GM13976 (cell line): ENCODE measurements around the gene CHPF.
A peak's percentile ranks its signal among the peaks of the same experiment; 100 is the strongest.

Experiments
- DNase-seq: peaks from one replicate; pipeline ENCODE4 v3.0.0; 2012; ENCODE audit warnings: low spot score
- in situ Hi-C: fragments of 300-500 bp; cut with MboI; formaldehyde crosslinking; loops from one replicate; pipeline ENCODE4 v1.12.0; 2022; ENCODE audit warnings: low sequenced_read_pairs, mixed read lengths, inconsistent platforms; ENCODE audit not compliant: unreplicated experiment
- TF ChIP-seq, protein P1 (sequence below): IDR thresholded peaks from 2 replicates; pipeline ENCODE4 v1.5.1; 2012; ENCODE audit warnings: borderline replicate concordance, mild to moderate bottlenecking; ENCODE audit not compliant: insufficient read depth; ENCODE audit errors: extremely low read depth, missing control alignments, control extremely low read depth

Gene CHPF

DNA sequence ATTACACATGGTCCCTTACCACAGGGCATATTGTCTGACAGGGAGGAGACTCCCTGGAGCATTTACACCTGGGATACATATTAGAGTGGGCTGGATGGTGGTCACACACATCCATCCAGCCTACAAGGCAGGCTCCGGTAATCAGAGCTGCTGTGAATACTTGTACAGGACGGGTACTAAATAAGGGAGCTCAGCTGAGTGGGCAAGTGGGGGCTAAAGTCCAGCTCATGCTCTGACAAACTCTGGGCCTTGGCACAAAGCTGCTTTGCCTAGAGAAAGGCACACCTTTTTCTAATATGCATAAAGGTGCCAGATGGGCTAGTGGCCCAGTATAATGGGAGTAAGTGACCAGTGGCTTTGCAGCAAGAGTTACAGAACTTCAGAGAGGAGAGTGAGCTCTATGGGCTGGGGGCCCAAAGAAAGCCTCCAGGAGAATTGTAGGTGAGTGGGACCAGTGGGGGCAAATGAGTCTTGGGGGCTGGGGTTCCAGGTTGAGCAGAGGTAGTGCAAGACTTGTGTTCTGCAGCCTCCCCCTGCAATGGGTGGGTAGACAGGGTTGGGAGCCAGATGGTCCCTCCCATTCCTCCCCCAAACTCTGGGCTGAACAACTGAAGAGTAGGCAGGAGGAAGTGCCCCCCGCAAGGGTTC lies 1.8 kb upstream of the CHPF start:
- in situ Hi-C loops: no loop called here
- TF ChIP-seq, protein P1, sequence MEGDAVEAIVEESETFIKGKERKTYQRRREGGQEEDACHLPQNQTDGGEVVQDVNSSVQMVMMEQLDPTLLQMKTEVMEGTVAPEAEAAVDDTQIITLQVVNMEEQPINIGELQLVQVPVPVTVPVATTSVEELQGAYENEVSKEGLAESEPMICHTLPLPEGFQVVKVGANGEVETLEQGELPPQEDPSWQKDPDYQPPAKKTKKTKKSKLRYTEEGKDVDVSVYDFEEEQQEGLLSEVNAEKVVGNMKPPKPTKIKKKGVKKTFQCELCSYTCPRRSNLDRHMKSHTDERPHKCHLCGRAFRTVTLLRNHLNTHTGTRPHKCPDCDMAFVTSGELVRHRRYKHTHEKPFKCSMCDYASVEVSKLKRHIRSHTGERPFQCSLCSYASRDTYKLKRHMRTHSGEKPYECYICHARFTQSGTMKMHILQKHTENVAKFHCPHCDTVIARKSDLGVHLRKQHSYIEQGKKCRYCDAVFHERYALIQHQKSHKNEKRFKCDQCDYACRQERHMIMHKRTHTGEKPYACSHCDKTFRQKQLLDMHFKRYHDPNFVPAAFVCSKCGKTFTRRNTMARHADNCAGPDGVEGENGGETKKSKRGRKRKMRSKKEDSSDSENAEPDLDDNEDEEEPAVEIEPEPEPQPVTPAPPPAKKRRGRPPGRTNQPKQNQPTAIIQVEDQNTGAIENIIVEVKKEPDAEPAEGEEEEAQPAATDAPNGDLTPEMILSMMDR: no peak

DNA sequence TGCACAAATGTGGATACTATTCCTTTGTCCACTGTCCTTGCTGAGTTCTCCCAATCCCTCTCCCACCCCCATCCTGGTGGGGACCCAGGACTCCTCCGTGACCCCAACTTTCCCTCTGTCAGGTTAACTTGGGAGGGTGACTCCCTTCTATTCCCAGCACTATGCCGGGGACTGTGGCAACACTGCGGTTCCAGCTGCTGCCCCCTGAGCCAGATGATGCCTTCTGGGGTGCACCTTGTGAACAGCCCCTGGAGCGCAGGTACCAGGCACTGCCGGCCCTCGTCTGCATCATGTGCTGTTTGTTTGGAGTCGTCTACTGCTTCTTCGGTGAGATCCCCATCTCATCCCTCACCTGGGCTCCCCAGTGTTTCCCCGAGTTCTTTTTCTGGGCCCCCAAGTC lies 958 bp upstream of the CHPF start:
- no peak for DNase-seq
- in situ Hi-C loops: no loop called here
- TF ChIP-seq, protein P1: no peak

More for the DNA sequence above, 1.8 kb upstream of the CHPF start:
- DNase-seq: no peak

DNA sequence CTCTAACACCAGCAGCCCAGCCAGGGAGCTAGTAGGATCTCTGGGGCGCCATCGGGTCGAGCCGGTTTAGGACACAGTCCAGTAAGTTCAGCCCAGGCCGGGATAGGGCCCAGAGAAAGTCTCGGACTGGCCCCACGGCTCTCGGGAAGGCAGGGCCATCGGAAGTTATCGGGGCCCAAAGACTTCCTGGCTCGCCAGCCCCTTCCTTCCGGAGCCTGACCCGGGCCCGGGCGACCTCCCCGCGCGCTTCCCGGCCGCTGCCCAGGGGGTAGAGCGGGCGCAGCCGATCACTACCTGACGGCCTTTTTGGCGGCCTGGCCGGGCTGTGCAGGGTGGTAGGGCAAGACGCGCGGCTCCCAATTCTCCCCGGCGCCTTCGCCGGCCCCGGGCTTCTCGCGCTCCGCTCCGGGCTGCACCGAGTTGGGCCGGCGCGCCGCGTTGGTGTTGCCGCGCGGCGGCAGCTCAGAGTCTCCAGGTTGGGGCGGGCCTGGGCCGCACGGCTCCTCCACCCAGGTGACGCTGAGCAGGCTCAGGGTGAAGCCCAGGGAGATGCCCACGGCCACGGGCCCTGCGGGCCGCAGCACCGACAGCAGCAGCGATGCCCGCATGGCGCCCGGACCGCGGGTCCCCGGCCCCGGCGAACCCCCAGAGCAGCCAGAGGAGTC lies 546 bp downstream of the CHPF start:
- TF ChIP-seq, protein P1: peak; percentile 26
- in situ Hi-C loops: no loop called here

DNA sequence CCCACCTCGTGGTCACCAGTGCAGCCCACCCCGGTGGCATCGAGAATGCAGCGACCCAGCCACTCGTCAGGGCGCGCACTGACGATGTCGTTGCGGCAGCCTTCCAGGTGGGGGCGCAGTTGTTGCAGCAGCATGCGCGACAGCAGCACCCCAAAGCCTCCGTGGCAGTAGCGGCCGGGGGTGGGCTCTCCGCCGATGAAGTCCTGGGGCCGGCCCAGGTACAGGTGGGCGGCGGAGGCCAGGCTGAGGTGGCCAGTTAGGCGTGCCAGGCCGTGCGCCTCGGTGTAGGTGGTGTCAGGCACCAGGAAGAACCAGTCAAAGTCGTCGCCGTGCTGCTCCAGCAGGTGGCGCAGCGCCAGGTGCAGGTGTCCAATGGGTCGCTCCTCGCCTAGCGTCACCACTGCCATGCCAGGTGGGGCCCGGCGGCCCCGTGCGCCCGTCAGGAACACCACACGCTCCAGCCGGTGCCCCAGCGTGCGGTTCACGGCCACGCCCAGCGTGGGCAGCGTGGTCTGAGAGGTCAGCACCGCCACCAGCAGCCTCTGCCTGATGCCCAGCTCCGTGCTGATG lies 1.9 kb downstream of the CHPF start:
- TF ChIP-seq, protein P1: peak; percentile 94
- in situ Hi-C loops: no loop called here
- peak; percentile 92 for DNase-seq

More for the DNA sequence above, 546 bp downstream of the CHPF start:
- no peak for DNase-seq

DNA sequence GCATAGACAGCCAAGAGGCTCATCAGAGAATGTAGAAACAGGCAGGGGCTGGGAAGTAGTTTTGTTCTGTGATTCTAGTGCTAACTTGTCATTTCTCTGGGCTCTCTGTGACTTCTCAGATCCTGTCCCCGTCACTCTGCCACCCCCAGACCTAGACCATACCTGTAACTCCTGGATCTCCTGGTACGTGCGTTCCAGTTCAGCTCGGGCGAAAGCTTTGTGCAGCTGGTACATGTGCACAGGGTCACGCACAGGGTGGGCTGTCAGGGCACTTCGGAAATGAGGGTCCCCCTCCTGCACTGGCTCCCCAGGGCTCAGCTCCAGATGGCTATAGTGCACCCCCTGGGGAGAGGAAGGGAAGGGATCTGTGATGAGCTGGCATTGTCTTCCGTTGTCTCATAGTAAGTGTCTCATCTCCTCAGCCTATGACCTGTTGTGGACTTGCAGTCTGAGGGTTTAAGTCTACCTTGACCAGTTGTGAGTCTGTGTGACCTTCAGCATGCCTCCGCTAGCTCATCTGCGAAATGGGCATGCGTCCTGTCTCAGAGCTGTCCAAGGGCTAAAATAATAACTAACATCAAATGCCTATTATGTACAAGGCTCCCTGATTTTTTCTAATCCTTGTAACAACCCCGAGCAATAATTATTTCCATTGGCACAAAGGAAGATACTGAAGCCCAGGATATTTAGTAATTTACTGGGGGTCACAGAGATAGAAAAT lies 2.7 kb downstream of the CHPF start:
- in situ Hi-C loops: no loop called here
- no peak for DNase-seq
- TF ChIP-seq, protein P1: no peak

DNA sequence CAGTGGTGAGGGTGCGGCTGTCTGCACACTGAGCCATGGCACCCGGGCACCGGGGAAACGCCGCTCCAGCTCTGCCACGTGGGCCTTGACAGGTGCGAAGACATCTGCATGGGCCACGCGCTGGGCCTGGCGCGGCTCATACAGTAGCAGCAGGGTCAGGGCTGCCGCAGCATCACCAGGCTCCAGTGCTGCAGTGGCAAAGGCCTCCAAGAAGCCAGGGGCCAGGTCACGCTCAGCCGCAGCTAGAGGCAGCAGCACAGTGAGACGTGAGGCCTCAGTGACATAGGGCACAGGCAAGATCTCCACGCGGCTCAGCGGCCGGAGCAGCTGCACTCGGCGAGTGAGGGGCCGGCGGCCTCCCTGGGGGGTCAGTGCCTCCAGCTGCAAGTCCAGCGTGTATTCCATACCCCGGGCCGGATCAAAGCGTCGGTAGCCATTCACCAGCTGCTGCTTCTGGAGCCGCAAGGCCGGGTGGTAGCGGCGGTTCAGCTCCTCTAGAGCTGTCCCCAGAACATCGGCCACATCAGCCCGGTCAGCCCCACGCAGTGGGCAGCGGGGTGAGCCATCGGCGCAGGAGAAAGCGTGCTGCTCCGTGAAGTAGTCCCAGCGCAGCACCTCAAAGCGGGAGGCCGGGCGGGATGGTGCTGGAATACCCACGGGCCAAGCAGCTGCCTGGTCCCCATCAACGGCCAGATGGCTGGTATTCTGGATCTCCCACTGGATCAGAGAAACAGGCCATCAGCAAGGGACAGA lies 3.5 kb downstream of the CHPF start:
- in situ Hi-C loops: loop anchor here (10.0 kb wide), 1 partner anchor 155 kb away; no protein-coding TSS in a partner anchor
- TF ChIP-seq, protein P1: no peak
- no peak for DNase-seq
